GM18511 (cell line): Measurements from ENCODE around the gene TPGS1.
A peak's percentile ranks its signal among the peaks of the same experiment; 100 is the strongest.
"Not testable (repeated sequence)": the region's sequence is repeated elsewhere in the genome, so short reads cannot be mapped to it uniquely, and the experiment has no call there.

Experiments used
- ATAC-seq: cut with Tn5 transposase; IDR thresholded peaks from one replicate; pipeline ENCODE4 v1.9.1; 2021; ENCODE audit warnings: mild to moderate bottlenecking, moderate library complexity; ENCODE audit not compliant: unreplicated experiment

Gene TPGS1

GRCh38 chr19:474126-475078, 32.9 kb upstream of the TPGS1 start:
- ATAC-seq = no peak

DNA sequence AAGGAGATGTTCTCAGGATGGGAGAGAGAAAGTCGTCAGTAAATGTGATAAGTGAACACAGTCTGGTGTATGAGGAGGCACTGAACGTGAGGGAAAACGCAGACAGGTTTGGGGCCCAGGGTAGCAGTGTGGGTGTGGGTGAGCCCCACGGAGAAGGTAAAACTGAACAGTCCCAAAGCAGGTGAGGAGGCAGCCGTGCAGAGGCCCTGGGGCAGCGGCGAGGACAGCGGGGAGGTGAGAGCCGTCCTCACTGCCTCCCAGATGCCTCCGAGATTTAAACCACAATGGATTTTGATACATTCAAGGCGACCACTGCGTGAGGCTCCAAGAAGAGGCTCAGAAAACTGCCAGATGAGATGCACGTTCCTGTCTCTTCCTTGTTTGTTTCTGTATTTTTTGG, 31.9 kb upstream of the TPGS1 start:
- no peak for ATAC-seq

- no peak for ATAC-seq
These were observed 28.9 kb upstream of the TPGS1 start for GRCh38 chr19:478236-478903.

- ATAC-seq = no peak
These were observed 28.3 kb upstream of the TPGS1 start for GRCh38 chr19:478976-479375.

DNA sequence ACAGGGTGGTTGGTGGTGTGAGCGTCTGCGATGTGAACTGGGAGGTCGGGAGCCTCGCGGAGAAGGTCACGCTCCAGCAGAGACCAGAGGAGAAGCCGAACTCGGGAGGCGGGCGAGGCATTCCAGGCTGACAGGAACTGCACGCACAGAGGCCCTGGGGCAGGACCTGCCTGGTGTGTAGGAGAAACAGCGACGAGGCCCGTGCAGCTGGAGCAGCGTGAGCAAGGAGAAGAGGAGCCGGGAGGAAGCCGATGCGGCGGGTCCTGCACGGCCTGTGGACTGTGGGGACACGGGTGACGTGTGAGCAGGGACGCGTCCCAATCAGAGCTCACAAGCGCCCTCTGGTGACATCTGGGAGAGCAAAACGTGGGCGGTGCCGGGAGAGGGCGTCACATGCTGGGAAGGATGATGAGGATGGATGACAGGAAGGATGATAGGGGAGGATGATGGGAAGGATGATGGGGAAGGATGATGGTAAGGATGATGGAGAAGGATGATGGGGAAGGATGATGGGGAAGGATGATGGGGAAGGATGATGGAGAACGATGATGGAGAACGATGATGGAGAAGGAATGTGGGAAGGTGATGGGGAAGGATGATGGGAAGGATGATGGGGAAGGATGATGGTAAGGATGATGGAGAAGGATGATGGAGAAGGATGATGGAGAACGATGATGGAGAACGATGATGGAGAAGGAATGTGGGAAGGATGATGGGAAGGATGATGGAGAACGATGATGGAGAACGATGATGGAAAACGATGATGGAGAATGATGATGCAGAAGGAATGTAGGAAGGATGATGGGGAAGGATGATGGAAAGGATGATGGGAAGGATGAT, 27.1 kb upstream of the TPGS1 start:
- ATAC-seq = no peak

DNA sequence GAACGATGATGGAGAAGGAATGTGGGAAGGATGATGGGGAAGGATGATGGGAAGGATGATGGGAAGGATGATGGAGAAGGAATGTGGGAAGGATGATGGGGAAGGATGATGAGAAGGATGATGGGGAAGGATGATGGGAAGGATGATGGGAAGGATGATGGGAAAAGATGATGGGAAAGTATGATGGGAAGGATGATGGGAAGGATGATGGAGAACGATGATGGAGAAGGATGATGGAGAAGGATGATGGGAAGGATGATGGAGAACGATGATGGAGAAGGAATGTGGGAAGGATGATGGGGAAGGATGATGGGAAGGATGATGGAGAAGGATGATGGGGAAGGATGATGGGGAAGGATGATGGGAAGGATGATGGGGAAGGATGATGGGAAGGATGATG, 26.2 kb upstream of the TPGS1 start:
- ATAC-seq = not testable (repeated sequence)

- no peak for ATAC-seq
These were observed 24.9 kb upstream of the TPGS1 start for GRCh38 chr19:482186-483041.

DNA sequence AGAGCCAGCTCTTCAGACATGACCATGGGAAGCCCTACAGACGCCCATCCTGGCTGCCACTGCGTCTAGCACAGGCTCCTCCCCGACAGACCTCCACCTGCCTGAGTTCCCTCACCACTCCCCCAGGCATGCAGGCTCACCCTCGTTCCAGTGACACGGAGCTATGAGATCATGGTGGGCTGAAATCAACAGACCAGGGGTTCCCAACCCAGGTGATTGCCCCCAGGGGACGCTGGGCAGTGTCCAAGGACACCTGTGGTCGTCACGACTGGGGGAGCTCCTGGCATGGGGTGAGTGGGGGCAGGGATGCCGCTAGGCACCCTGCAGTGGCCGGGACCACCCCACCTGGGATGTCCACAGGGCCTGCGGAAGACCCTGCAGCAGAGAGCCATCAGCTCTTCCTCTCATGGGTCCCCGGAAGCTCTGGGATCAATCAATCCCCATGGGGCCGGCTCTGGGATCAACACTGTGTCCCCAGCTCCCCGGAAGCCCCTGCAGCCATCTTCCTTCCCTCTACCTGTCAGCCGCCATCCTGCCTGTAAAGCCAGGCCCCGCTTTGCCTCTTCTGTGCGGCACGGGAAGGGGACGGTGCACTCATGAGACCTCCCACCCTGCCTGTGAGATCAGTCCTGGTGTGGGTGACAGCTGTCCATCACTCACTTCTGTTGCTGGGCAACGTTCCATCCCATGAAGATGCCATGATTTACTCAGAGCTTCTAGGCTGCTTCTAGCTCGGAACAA, 23.8 kb upstream of the TPGS1 start:
- ATAC-seq = no peak

DNA sequence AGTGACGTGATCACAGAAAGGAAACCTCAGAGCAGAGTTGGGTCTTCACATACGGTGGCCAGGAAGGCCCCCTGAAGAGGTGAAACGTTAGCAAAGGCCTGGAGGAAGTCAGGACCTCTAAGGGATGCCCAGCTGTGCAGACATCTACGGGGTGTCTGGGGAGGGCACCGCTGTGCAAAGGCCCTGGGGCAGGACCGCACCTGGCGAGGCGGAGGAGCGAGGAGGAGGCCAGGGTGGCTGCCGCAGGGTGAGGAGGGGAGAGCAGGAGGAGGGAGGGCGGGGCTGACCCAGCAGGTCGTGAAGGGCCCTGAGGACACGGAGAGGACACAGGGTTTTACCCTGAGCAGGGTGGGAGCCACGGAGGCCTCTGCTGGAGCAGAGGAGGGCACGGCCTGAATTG, 22.8 kb upstream of the TPGS1 start:
- ATAC-seq = no peak

DNA sequence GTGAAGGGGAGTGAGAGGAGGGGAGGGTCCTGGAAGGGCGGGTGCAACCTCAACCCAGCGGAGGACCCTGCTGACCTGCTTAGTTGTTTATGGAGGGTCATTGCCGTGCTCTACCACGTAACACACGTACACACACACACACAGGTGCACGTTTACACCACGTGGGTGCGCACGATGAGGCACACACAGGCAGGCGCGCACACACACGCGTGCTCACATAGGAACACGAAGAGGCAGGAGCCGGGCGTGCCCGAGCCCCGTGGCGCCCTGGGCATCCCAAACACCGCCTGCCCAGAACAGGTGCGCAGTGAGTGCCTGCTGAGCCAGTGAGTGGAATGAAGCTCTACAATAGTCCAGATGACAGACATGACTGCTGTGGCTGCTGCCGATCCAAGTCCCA, 22.2 kb upstream of the TPGS1 start:
- no peak for ATAC-seq

DNA sequence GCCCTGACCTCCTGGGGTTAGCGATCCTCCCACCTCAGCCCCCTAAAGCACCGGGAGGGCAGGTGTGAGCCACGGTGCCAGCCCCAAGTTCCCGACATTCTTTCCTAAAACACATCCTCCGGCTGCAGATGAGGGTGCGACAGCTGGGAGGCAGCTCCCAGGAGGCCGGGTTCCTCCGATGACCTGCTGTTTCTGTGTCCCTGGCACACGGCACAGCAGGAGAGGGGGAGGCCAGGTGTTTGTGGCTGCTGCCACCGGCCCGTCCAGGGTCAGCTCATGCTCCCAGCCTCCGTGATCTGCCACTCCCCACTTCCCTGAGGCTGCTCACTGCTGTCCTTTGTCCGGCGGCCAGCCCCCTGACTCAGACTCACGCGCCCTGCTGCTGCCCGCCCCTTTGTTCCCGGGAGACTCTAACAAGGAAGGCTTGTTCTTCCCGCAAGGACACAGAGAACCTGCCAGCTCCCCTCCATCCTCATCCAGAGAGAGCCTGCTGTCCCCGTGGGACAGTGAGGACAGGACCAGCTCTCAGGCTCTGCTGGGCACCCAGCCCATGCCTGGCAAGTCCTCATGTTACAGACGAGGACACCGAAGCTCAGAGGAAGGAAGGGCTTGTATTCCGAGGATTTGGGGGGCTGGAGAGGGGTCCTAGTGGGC, 21.6 kb upstream of the TPGS1 start:
- ATAC-seq = no peak

DNA sequence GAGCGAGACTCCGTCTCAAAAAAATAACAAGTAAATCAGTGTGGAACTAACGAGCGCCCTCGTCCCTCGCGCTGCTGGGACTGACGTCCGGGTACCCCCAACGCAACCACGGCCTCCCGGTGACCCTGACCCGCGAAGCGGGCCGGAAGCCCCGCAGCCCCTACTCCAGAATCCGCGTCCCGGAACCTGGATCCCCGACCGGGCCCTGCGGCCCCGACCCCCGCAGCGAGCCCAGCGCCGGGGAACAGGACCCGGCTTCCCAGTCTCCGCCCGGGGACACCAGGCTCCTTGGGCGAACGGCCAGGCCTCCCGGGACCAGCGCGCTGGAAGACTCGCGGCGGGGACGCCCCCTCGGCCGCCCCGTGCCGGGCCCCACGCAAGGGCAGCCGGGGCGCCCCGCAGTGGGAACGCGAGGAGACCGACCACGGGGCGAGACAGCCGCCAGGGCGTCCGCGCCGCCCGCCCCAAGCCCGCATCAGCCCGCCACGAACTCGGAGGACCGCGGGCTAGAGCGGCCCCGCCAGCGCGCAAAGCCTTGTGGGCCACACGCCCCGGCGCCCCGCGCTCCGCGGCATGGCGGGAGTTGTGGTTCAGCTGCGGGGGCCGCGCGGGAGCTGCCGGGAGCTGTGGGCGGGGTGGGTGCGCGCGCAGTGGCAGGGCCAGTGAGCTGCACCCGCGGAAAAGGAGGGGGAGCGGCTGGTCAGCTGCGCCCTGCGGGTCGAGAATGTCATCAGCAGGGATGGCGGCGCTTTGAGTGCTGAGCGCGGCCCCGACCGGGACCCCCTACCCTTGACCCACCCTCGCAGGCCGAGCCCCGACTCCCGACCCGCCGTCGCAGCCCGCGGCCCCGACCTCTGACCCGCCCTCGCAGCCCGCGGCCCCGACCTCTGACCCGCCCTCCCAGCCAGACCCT, 18.5 kb upstream of the TPGS1 start:
- ATAC-seq = peak; percentile 88

GRCh38 chr19:489418-490196, 17.7 kb upstream of the TPGS1 start:
- peak; percentile 6 for ATAC-seq

DNA sequence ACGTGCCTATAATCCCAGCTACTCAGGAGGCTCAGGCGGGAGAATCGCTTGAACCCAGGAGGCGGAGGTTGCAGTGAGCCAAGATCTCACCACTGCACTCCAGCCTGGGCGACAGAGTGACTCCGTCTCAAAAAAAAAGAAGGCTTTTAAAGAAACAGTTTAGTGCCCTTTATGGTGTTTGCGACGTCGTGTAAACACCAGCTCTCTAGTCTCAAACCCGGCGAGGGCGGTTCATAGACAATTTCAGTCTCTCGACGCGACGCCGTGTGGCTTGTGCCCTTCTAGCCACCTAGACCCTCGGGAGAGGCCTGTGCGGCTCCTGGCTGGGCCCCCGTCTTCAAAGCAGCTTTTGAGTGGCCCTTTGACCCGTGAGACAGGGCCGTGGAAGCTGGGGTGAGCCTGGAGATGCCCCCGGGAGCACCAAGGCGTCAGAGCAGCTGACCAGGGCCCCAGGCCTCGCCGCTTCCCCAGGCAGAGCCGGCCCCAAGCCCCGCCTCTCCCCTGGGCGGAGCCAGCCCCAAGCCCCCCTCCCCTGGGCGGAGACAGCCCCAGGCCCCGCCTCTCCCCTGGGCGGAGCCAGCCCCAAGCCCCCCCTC, 16.1 kb upstream of the TPGS1 start:
- ATAC-seq = no peak

DNA sequence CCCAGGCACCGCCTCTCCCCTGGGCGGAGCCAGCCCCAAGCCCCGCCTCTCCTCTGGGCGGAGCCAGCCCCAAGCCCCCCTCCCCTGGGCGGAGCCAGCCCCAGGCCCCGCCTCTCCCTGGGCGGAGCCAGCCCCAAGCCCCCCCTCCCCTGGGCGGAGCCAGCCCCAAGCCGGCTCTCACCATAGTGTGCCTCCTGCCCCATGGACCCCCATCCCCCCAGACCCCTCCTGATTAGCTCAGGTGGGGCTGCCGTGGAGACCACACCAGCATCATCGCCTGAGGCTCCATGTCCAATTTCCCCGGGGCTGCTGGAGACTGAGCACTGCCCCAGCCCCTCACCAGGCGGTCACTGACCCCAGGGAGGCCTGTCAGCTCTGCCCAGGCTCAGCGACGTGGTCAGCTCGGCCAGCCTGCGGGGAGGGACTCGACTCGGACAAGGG, 15.2 kb upstream of the TPGS1 start:
- no peak for ATAC-seq

GRCh38 chr19:493391-494170, 13.7 kb upstream of the TPGS1 start:
- ATAC-seq = no peak
